Stromal cell of bone marrow (primary cell): ENCODE results near the gene TP53RK.
A peak's percentile ranks its signal among the peaks of the same experiment; 100 is the strongest.

Experiments
- DNase-seq: peaks from one replicate; pipeline ENCODE4 v3.0.0-alpha.2; 2012; ENCODE audit warnings: low read depth

Gene TP53RK

GRCh38 chr20:46706242-46706641, 17.0 kb upstream of the TP53RK start:
- DNase-seq, result no peak

GRCh38 chr20:46705378-46705729, 16.1 kb upstream of the TP53RK start:
- peak; percentile 64 for DNase-seq

GRCh38 chr20:46704714-46705377, 15.6 kb upstream of the TP53RK start:
- no peak for DNase-seq

DNA sequence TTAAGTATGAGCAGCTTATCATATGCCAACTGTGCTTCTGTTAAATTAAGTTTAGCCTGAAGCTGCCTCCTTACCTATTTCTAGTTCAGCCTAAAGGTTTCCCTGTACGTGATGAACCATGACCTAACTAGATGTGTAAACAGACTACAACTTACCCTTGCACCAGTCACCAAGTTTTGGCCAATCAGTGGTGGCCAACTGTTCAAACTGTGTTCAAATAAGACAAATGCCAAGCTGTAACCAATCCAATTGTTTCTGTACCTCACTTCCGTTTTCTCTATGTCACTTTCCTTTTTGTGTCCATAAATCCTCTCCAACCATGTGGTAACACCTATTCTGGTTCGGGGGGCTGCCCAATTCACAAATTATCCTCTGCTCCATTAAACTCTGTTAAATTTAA, 14.2 kb upstream of the TP53RK start:
- no peak for DNase-seq

DNA sequence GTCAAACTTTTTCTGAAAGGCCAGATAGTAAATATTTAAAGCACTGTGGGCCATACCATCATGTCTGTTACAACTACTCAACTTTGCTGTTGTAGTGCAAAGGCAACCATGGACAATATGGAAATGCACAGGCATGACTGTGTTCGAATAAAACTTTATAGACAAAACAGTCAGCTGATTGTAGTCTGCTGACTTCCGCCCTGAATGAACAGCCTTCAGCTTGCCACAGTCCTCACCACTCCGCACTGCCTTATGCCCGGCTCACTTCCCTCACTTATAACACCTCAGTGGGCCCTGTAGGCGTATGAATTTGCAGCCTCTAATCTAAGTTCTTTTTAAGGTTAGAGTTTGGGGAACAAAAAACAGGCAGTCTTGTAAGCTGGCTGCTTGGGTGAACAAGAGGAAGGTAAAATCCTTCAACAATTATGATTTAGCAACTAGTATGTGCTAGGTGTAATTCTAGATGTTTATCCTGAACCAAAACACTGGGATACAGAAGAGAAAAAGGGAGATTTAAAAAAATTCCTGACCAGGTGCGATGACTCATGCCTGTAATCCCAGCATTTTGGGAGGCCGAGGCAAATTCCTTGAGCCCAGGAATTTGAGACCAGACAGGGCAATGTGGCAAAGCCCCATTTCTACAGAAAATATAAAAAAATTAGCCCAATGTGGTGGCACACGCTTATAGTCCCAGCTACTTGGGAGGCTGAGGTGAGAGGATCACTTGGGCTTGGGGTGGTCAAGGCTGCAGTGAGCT, 13.4 kb upstream of the TP53RK start:
- no peak for DNase-seq

DNA sequence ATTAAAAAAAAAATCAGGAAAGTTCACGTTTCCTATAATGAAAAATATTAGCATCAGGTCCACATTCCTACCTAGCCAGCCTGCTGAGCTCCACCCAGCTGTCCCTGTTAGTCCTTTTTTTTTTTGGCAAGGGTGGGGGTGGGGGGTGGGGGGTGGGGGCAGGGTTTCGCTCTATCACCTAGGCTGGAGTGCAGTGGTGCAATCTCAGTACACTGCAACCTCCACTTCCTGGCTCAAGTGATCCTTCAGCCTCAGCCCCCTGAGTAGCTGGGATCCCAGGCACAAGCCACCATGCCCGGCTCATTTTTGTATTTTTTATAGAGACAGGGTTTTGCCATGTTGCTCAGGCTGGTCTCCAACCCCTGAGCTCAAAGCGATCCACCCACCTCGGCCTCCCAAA, 12.7 kb upstream of the TP53RK start:
- no peak for DNase-seq

DNA sequence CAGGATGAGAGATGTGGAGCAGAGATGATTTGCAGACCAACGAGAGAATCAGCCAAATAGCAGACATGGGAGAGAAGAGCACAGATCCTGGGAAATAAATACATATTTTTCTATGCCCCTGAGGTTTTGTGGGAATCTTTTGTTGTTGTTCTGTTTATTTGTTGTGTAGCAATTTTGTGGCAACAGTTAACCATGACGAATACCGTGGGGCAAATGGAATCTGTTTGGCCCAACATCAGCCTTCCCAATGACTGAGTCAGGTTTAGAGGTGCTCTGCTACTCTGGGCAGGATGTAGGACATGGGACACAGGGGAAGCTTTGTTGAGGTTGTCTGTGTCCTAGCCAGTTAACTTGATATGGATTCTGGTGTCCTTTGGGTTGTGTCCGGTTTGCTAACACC, 12.3 kb upstream of the TP53RK start:
- no peak for DNase-seq

DNA sequence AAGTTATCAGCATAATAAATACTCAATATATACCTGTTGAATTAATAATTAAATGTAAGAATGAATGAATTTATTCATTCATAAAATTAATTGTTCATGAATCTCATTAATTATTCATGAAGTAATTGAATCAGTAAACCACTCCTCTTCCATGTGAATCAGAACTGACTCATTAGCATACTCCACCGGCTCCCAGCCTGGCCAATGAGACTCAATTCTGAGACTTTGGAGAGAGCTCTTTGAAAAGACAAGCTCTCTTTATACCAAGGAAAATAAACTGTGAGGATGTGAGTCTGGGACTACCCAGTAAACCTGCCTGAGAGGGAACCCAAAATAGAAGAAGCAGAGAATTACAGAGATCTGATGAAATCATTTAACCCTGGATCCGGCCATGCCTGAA, 11.8 kb upstream of the TP53RK start:
- DNase-seq, result no peak

DNA sequence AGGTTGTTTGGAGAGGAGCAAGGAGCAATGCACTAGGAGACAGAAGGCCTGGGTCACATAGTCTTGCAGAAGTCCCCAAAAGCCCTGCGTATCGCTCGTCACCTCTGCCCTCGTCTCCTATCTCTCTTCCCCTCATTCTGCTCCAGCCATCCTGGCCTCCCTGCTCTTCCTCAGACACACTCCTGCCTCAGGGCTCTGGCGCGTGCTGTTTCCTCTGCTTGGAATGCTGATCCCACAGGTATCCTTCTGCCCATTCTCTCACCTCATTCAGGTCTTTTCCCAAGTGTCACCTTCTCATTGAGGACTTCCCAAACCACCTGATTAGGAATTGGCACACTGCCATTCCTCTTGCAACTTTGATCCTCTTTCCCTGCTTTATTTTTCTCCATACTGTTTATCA, 11.2 kb upstream of the TP53RK start:
- no peak for DNase-seq

- no peak for DNase-seq
These were observed 10.6 kb upstream of the TP53RK start for GRCh38 chr20:46699651-46700359.

- no peak for DNase-seq
These were observed 9.5 kb upstream of the TP53RK start for GRCh38 chr20:46698788-46699187.

GRCh38 chr20:46696791-46697279, 7.6 kb upstream of the TP53RK start:
- DNase-seq, result no peak

DNA sequence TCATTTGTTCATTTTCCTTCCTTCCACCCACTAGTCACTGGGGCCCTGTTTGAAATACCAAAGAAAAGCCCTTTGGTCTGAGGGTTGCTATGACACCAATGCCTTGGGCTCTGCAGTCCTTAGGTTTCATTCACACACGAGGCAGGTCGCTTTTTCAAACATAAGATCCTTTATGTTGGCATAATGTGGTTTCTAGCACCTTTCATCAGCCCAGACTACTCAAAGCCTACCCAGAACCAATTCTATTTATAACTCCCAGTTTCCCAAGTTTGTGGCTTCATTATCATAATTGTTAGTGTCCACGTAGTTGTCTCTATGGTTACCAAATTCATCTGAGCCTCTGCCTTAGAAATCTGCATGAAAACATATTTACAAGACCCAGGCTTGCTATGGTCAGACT, 6.6 kb upstream of the TP53RK start:
- peak; percentile 54 for DNase-seq

DNA sequence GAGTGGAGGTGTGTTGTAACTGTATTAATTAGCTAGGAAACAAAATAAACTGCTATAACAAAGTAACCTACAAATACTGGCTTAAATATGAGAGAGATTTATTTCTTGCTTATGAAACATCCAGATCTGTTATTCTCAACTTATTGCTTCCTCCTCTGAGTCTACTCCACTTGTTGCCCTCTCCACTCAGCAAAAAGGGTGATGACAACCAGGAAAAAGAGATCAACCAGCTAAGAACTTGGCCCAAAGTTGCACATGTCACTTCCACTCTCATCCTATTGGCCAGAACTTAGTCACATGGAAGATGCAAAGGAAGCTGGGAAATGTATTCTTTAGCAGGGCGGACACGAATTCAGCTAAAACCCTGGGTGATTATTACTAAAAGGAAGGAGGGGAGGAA, 5.2 kb upstream of the TP53RK start:
- peak; percentile 48 for DNase-seq

DNA sequence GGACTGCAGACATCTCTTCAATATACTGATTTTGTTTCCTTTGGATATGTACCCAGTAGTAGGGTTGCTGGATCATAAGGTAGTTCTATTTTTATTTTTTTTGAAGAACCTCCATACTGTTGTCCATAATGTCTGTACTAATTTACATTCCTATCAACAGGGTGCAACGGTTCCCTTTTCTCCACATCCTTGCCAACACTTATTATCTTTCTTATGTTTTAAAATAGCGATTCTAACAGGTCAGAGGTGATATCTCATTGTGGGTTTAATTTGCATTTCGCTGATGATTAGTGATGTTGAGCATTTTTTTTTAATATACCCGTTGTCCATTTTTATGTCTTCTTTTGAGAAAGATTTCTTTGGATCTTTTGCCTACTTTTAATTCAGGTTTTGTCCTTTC, 2.0 kb upstream of the TP53RK start:
- DNase-seq, result no peak

DNA sequence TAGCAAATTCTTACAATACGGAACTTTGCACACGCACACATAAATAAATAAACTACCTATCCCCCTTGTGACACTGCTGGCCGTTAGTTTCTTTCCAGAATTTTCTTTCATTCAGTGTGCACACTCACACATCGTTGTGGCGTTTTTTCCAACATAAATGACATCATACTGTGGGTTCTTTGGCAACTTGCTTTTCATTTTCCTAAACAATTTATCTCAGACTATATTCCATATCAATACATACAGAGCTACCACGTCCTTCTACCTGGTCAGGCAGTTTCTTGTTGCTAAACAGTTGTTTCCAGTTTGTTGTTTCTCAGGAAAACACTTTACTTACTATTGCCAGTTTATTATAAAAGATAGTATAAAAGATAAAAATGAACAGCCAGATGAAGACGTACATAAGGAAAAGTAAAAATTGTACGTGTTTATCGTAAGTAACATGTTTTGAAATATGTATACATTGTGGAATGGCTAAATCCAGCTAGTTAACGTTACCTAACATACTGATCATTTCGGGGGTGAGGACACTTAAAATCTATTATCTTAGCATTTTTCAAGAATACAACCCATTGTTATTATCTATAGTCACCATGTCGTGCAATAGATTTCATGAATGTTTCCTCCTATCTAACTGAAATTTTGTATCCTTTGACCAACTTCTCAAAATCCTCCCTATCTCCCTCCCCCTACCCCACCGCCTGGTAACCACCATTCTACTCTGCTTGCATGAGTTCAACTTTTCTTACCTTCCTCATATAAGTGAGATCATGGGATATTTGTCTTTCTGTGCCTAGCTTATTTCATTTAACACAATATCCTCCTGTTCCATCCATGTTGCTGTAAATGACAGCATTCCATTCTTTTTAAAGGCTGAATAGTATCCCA, 1.2 kb upstream of the TP53RK start:
- no peak for DNase-seq

DNA sequence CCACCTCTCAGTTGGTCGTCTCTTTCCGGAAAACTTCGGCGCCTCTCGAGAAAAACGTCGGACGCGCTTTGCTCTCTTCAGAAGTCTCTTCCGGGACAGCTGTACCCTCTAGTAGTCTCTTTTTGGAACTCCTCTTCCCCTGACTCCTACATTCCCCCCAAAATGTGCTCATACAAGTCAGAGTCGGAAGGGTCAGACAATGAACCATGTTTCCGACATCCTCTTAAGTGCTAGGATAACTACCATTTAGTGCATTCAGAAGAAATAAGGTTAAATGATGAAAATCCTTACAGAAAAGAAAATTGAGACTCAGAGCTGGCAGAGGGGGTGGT, 476 bp upstream of the TP53RK start:
- no peak for DNase-seq

DNA sequence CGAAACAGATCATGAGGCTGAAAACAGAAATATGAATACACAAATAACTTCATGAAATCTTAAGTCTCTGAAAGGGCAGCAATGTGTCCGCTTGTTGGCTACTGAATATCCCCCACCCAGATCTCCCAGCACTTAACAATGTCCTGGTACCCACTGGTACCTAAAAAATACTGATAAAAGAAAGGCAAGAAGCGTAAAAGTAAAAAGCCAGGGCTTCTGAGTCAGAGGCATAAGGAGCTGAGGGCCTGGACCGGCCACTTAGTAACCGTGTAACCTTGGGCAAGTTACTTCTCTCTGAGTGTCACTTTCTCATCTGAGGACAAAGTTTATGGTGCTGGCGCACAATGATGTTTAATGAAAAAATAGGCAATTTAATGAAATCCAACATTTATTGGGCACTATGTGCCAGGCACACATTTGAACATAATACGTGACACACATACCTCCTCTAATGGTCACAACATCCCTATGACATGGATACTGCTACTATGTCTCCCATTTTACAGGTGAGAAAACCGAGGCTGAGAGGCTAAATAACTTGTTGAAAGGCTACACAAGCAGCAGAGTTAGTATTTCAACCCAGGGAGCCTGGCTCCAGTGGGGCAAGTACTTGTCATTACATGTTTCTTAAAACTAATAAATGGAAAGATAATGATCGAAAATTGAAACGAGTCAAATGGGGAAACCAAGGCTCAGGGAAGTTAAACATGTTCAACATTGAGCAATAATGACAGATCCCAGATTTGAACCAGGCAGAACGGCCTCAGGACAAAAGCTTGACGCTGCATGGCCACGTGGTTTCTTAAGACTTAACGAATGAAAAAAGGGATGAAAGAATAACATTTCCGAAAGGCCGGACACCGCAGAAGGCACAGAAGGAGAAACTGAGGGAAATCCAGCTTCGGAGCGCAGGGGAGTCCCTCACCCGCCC, 828 bp downstream of the TP53RK start:
- DNase-seq, result no peak

- DNase-seq, result peak; percentile 44
These were observed 5.1 kb downstream of the TP53RK start for GRCh38 chr20:46683939-46684750.

DNA sequence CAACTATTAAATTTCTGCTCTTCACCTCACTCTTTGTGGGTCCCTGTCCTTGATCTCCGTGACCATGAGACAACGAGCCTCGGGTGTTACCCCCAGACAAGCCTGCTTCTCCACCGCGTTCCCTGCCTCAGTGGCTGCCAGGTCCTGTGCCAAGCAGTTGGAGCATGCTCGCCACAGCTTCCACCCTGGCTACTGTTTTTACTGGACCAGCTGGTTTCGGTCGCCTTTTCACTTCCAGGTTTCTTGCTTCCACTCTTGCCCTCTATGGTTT, 5.6 kb downstream of the TP53RK start:
- DNase-seq, result no peak
